K562 treated with DMSO at 1 percent for 48 hours (cell line): ENCODE results near the gene DYDC2. TPM values are rescaled to one million over a fixed set of nuclear protein-coding genes. Genes with fewer than 3 reads are reported as not detected.

Experiments
- total RNA-seq: library from RNA; unstranded; fragments of 300-600 nt; gene quantifications from 2 replicates; pipeline ENCODE4 v1.2.3, GENCODE V29; 2022; ENCODE audit warnings: low replicate concordance; ENCODE audit errors: extremely low read depth

Gene DYDC2
- not detected in 2 replicates for total RNA-seq

DNA sequence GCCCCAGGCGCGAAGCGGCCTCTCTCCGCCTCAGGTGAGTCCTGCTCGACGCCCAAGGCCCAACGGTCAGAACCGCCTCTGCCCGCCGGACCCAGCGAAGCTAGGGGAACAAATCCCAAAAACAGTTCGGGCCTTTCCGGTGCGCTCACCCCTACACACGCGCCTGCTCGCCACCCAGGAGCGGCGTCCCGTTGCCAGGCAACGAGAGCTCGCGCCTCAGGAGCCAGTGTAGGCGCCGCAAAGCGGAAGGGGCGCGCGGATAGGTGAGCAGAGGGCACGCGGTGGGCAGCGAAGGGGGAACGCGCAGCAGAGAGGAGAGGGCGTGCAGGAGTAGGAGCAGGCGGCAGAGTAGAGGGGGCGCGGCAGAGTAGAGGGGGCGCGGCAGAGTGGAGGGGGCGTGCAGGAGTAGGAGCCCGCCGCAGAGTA lies at the start of gene DYDC2, which contains the start of gene DYDC1:
DYDC2 (plus strand) TSS at position 219 of the 426 bp plus-strand sequence. CDS start 5,663 bp downstream, outside the sequence.
DYDC1 (minus strand) TSS at position 193 of the 426 bp plus-strand sequence. CDS start 4,154 bp downstream, outside the sequence.

GRCh38 chr10:80408242-80409101 lies 51.9 kb downstream of the DYDC2 start, which contains the start of gene PRXL2A:
PRXL2A (plus strand) TSS chr10:80408551; CDS start chr10:80420468, 11,917 bp downstream.

Other genes with a start within 250 kb of the DYDC2 start
- not detected in 2 replicates for gene PLAC9, start 224.1 kb upstream of the DYDC2 start, total RNA-seq
- gene ANXA11, start 151.2 kb upstream of the DYDC2 start, total RNA-seq = 1,565 TPM in 1 of 2 replicates, not detected in the other
- gene MAT1A, start 67.1 kb upstream of the DYDC2 start, total RNA-seq = not detected in 2 replicates
- not detected in 2 replicates for gene DYDC1, start within 50 bp of the DYDC2 start, total RNA-seq
- not detected in 2 replicates for gene PRXL2A, start 51.8 kb downstream of the DYDC2 start, total RNA-seq
- gene TSPAN14, start 97.5 kb downstream of the DYDC2 start, total RNA-seq = not detected in 2 replicates
- gene SH2D4B, start 181.1 kb downstream of the DYDC2 start, total RNA-seq = not detected in 2 replicates